Testis (tissue), 2 donors: ENCODE results near the gene FBLN1.
"Not testable (repeated sequence)": the region's sequence is repeated elsewhere in the genome, so short reads cannot be mapped to it uniquely, and the experiment has no call there.

Experiments
- POLR2A ChIP-seq: fragments of 450-650 bp; IDR thresholded peaks from one replicate; pipeline ENCODE4 v1.6.1; 2017; ENCODE audit warnings: antibody characterized with exemption, mild to moderate bottlenecking, moderate library complexity
- TF ChIP-seq, protein P1 (sequence below), 3 experiments: fragments of 450-650 bp in 2 of 3; fragments of 200-600 bp in 1 of 3; sonication (generic) in 1 of 3; IDR thresholded peaks; one replicate each; pipeline ENCODE4 v1.5.1; 2016 to 2019; ENCODE audit warnings: antibody characterized with exemption in 3 of 3, mild to moderate bottlenecking in 2 of 3, moderate library complexity in 1 of 3

DNA sequence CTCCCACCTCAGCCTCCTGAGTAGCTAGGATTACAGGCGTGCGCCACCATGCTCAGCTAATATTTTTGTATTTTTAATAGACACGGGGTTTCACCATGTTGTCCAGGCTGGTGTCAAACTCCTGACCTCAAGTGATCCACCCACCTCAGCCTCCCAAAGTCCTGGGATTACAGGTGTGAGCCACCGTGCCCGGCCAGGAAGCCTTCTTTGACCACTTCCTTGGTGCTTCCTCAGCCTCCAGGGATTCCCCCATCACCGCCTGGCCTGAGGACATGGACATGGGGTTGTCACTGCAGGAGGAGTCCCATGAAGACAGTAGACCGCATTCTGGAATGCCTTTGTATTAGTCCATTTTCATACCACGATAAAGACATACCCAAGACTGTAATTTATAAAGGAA, 8.4 kb upstream of the FBLN1 start:
- TF ChIP-seq, protein P1, sequence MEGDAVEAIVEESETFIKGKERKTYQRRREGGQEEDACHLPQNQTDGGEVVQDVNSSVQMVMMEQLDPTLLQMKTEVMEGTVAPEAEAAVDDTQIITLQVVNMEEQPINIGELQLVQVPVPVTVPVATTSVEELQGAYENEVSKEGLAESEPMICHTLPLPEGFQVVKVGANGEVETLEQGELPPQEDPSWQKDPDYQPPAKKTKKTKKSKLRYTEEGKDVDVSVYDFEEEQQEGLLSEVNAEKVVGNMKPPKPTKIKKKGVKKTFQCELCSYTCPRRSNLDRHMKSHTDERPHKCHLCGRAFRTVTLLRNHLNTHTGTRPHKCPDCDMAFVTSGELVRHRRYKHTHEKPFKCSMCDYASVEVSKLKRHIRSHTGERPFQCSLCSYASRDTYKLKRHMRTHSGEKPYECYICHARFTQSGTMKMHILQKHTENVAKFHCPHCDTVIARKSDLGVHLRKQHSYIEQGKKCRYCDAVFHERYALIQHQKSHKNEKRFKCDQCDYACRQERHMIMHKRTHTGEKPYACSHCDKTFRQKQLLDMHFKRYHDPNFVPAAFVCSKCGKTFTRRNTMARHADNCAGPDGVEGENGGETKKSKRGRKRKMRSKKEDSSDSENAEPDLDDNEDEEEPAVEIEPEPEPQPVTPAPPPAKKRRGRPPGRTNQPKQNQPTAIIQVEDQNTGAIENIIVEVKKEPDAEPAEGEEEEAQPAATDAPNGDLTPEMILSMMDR (IDR thresholded peaks at IDR 0.05): not testable (repeated sequence)
- TF ChIP-seq POLR2A: not testable (repeated sequence)
